Transverse colon (tissue), 4 donors: ENCODE results near the gene FOSB. TPM values are rescaled to one million over a fixed set of nuclear protein-coding genes. Genes with fewer than 3 reads are reported as not detected.
A peak's percentile ranks its signal among the peaks of the same experiment; 100 is the strongest.

ENCODE experiments used
- DNase-seq: peaks from one replicate; pipeline ENCODE4 v3.0.0-alpha.2; 2019
- H3K27ac ChIP-seq, 4 donors: fragments of 200-600 bp; sonication (generic); 2 replicates each; pipeline ENCODE4 v1.5.1; 2016 to 2018; ENCODE audit warnings: inconsistent platforms in 4 of 4
- H3K27me3 ChIP-seq: fragments of 200-600 bp; sonication (generic); 2 replicates; pipeline ENCODE4 v1.5.1; 2017; ENCODE audit warnings: inconsistent platforms
- H3K36me3 ChIP-seq, 4 donors: fragments of 200-600 bp; sonication (generic); 2 replicates each; pipeline ENCODE4 v1.5.1; 2017 to 2019; ENCODE audit warnings: inconsistent platforms in 4 of 4
- H3K4me1 ChIP-seq, 4 donors: fragments of 200-600 bp; sonication (generic); 2 replicates each; pipeline ENCODE4 v1.5.1; 2017 to 2020; ENCODE audit warnings: inconsistent platforms in 4 of 4
- H3K4me3 ChIP-seq, 4 donors: fragments of 200-600 bp; sonication (generic); 1 replicate in 1 of 4; 2 replicates in 3 of 4; pipeline versions ENCODE4 v1.5.1 to v1.6.1; 2017 to 2019; ENCODE audit warnings: inconsistent platforms in 4 of 4
- H3K9me3 ChIP-seq, 2 donors: fragments of 200-600 bp; sonication (generic); 2 replicates each; pipeline ENCODE4 v1.5.1; 2017 to 2019; ENCODE audit warnings: inconsistent platforms in 2 of 2
- EP300 ChIP-seq: sonication (generic); formaldehyde crosslinking; IDR thresholded peaks from one replicate; pipeline ENCODE4 v1.6.1; 2017; ENCODE audit warnings: antibody characterized with exemption, low read depth
- POLR2A ChIP-seq: fragments of 450-650 bp; IDR thresholded peaks from one replicate; pipeline ENCODE4 v1.6.1; 2016; ENCODE audit warnings: antibody characterized with exemption, mild to moderate bottlenecking, moderate library complexity
- POLR2AphosphoS5 ChIP-seq, 3 donors: sonication (generic); formaldehyde crosslinking; IDR thresholded peaks; one replicate each; pipeline ENCODE4 v1.6.1; 2016; ENCODE audit warnings: antibody characterized with exemption in 3 of 3
- WGBS, 2 donors: methylation state at CpG; one replicate each; pipeline ENCODE4 v1.1.5; 2018; ENCODE audit warnings: low coverage in 1 of 2; 5-methylcytosine and 5-hydroxymethylcytosine counted together
- in situ Hi-C, 4 donors: fragments of 200-750 bp; cut with MboI; loops; one replicate each; pipeline versions ENCODE4 v1.15.0 to v1.15.1; 2017; ENCODE audit warnings: low sequenced_read_pairs in 3 of 4, low pct_ligation_motif_present in 1 of 4, low pct_unique_long_range_greater_than_20kb in 1 of 4
- intact Hi-C: fragments of 100-400 bp; cut with DNase I; formaldehyde crosslinking; loops from one replicate; pipeline ENCODE4 v1.15.1; 2023; ENCODE audit warnings: low total_unique reads
- total RNA-seq, 4 donors: library from RNA; depleted of rRNA; stranded (reverse); fragments of >200 nt; gene quantifications; one replicate each; pipeline ENCODE4 v1.1.0, GENCODE V29; 2016
- TF ChIP-seq, protein P1 (sequence below), 5 experiments: fragments of 200-600 bp in 3 of 5; fragments of 450-650 bp in 2 of 5; sonication (generic) in 3 of 5; IDR thresholded peaks; 1 replicate in 2 of 5; 2 replicates in 3 of 5; pipeline ENCODE4 v1.5.1; 2016 to 2017; ENCODE audit warnings: antibody characterized with exemption in 5 of 5, inconsistent platforms in 3 of 5, mild to moderate bottlenecking in 2 of 5, moderate library complexity in 1 of 5

Gene FOSB
- total RNA-seq, 4 donors from 2014 or later = 14.5 to 64.7 (median 25.6) TPM

DNA sequence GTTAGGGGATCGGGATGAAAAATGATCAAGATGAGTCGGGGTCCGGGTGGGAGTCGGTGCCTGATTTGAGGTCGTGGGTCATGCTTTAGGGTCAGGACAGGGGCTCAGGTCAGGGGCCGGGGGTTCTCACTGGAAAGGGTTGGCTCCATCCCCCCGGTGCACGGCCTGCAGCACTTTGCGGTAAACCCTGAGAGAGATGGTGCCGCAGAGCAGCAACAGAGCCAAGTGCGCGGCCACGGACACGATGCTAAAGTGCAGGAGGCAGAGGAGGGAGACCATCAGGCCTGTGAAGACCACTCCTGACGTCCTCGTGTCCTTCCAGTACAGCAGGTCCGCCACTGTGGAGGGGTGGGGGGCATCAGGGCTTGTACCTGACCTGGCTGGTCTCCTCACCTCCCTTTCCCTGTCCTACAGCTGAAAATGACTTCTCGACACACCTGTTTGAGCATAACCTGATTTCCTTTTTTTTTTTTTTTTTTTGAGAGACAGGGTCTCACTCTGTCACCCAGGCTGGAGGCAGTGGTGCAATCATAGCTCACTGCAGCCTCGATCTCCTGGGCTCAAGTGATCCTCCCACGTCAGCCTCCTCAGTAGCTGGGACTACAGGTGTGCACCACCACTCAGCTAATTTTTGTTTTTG, 21.5 kb downstream of the FOSB start:
- Histone ChIP-seq H3K27ac (no peak overlapping the region), H3K27me3 (no peaks in the 10 kb centered on the region), H3K4me1 (peaks cover 0 to 25% (median 8%) of the 10 kb centered on the region in 4 donors), H3K4me3 (no peak overlapping the region), H3K36me3 (no peaks in the 10 kb centered on the region), H3K9me3 (no peaks in the 10 kb centered on the region)
- intact Hi-C loops = no loop called here
- no peak for DNase-seq
- WGBS, 2 donors = 85 to 86% methylated on average over 8 to 20 of the region's 20 CpGs
- TF ChIP-seq POLR2A (no peak), EP300 (no peak), POLR2AphosphoS5 (IDR thresholded peaks at IDR 0.05) (no peak)
- TF ChIP-seq, protein P1, sequence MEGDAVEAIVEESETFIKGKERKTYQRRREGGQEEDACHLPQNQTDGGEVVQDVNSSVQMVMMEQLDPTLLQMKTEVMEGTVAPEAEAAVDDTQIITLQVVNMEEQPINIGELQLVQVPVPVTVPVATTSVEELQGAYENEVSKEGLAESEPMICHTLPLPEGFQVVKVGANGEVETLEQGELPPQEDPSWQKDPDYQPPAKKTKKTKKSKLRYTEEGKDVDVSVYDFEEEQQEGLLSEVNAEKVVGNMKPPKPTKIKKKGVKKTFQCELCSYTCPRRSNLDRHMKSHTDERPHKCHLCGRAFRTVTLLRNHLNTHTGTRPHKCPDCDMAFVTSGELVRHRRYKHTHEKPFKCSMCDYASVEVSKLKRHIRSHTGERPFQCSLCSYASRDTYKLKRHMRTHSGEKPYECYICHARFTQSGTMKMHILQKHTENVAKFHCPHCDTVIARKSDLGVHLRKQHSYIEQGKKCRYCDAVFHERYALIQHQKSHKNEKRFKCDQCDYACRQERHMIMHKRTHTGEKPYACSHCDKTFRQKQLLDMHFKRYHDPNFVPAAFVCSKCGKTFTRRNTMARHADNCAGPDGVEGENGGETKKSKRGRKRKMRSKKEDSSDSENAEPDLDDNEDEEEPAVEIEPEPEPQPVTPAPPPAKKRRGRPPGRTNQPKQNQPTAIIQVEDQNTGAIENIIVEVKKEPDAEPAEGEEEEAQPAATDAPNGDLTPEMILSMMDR (IDR thresholded peaks at IDR 0.05) = no peak
- in situ Hi-C loops = no loop called here

DNA sequence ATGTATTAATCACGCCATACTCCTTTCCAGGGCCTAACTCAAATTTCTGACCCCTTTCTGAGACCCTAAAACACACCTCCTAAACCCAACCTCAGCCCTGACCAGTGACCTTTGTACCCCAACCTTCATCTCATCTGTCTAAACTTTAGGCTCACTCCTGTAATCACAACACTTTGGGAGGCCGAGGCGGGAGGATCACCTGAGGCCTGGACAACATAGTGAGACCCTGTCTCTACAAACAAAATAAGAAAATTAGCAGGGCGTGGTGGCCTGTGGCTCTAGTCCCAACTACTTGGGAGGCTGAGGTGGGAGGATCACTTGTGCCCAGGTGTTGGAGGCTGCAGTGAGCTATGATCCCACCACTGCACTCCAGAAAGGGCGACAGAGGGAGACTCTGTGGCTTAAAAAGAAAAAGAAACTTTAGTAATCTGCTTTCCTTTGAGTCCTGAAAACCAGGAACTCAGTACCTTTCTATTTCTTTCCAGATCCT, 24.4 kb downstream of the FOSB start:
- peak overlapping the region in 3 of 4 donors; percentile 26 to 58 (median 42) for H3K4me3 ChIP-seq
- intact Hi-C loops = no loop called here
- H3K27ac ChIP-seq = peak overlapping the region; percentile 50 to 80 (median 68)
- H3K27me3 ChIP-seq = peaks cover 18% of the 10 kb centered on the region
- no peak for DNase-seq
- WGBS, 2 donors = 80 to 90% methylated on average over 2 to 5 of the region's 5 CpGs
- TF ChIP-seq POLR2AphosphoS5 (IDR thresholded peaks at IDR 0.05) (no peak), EP300 (no peak), POLR2A (no peak)
- TF ChIP-seq, protein P1 (IDR thresholded peaks at IDR 0.05) = no peak
- no peaks in the 10 kb centered on the region for H3K36me3 ChIP-seq
- in situ Hi-C loops = no loop called here
- H3K9me3 ChIP-seq = no peaks in the 10 kb centered on the region
- H3K4me1 ChIP-seq = peaks cover 8 to 32% (median 14%) of the 10 kb centered on the region in 4 donors

DNA sequence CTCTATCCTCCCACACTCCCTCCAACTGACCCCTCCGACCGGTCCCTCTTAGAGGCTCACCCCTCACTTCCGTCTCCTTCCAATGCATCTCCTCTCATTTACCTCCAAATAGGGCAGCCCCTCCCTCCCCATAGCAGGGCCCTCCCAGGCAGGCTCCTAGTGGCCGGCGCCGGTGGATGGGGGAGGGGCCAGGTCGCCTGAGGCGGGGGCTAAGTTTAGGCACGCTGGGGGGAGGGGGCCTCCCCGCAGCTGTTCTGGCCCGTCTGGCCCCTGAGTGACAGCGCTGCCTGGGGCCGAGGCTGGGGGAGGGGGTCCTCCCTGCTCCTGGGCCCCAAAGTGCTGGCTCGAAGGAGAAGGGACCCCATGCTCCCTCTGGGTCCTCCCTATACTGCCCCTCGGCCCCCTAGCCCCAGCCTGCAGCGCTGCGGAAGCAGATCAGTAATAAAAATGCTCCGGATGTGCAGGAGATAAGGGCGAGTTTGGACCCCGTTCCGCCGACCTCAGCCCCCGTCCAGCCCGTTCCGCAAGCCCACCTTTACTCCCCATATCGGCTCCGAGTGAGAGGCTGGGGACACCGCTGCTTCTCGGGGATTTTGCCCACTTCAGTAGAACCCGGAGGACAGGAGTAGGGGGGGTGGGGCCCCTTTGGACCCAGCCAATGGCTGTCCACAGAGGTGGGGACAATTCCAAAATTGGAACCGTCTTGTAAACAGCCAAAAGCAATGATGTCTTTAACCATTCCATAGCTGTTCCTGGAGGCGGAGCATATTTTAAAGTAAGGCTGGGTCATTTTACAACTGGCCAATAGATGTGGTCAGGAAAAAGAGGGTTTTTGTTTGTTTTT, 25.1 kb downstream of the FOSB start:
- Histone ChIP-seq H3K27ac (peak overlapping the region; percentile 50 to 80 (median 68)), H3K4me1 (peaks cover 14 to 38% (median 20%) of the 10 kb centered on the region in 4 donors), H3K4me3 (peak overlapping the region; percentile 26 to 58 (median 40)), H3K27me3 (peaks cover 21% of the 10 kb centered on the region), H3K36me3 (no peaks in the 10 kb centered on the region), H3K9me3 (no peaks in the 10 kb centered on the region)
- TF ChIP-seq POLR2AphosphoS5 (IDR thresholded peaks at IDR 0.05) = no peak
- TF ChIP-seq POLR2A = no peak
- no peak for TF ChIP-seq EP300
- TF ChIP-seq, protein P1 (IDR thresholded peaks at IDR 0.05) = no peak
- peak; percentile 63 for DNase-seq
- intact Hi-C loops (no loop called here), in situ Hi-C loops (no loop called here)
- 4 to 24% methylated on average over 3 to 25 of the region's 32 CpGs for WGBS, 2 donors

GRCh38 chr19:45494261-45494916, 26.6 kb downstream of the FOSB start:
- Histone ChIP-seq H3K4me1 (peaks cover 17 to 54% (median 35%) of the 10 kb centered on the region in 4 donors), H3K9me3 (no peaks in the 10 kb centered on the region), H3K36me3 (no peaks in the 10 kb centered on the region), H3K4me3 (no peak overlapping the region), H3K27ac (no peak overlapping the region), H3K27me3 (peaks cover 34% of the 10 kb centered on the region)
- intact Hi-C loops = no loop called here
- 92% methylated on average over 39 of the region's 39 CpGs; no CpG with 5 or more reads in 1 of the 2 donors for WGBS, 2 donors
- no peak for DNase-seq
- in situ Hi-C loops = no loop called here
- TF ChIP-seq POLR2AphosphoS5 (IDR thresholded peaks at IDR 0.05) (no peak), EP300 (no peak), POLR2A (no peak)
- TF ChIP-seq, protein P1 (IDR thresholded peaks at IDR 0.05) = no peak
